PFSK-1 (cell line): Measurements from ENCODE around the gene LHB.

Source experiments
- POLR2AphosphoS5 ChIP-seq: IDR thresholded peaks from 2 replicates; pipeline ENCODE4 v1.6.1; 2012; ENCODE audit warnings: low read depth, mild to moderate bottlenecking, control low read depth, low read length, moderate library complexity
- TF ChIP-seq, protein P1 (sequence below), 2 experiments: IDR thresholded peaks; 2 replicates each; pipeline versions ENCODE4 v1.6.1 to v1.8.0; 2011 to 2012; ENCODE audit warnings: low read depth in 2 of 2, low read length in 2 of 2, control low read depth in 1 of 2, inconsistent platforms in 1 of 2, mild to moderate bottlenecking in 1 of 2, moderate library complexity in 1 of 2; ENCODE audit not compliant: insufficient read depth in 1 of 2

DNA sequence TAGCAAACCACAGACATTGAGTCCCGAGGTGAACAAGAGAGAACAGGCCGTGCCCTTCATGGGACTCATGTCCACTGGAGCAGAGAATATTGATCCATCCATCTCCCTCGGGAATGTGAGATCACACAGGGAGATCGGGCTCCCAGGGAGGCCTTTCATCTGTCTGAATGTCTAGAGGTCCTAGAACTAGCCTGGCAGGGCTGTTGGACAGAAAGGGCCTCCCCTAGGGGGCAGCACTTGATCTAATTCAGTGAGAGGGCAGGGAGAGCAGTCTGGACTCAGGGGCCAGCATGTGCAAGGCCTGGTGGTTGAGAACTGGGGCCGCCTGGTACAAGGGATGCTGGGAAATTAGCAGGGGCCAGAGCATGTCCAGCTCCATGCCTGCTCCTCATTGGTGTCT lies 18.9 kb downstream of the LHB start:
- TF ChIP-seq, protein P1, sequence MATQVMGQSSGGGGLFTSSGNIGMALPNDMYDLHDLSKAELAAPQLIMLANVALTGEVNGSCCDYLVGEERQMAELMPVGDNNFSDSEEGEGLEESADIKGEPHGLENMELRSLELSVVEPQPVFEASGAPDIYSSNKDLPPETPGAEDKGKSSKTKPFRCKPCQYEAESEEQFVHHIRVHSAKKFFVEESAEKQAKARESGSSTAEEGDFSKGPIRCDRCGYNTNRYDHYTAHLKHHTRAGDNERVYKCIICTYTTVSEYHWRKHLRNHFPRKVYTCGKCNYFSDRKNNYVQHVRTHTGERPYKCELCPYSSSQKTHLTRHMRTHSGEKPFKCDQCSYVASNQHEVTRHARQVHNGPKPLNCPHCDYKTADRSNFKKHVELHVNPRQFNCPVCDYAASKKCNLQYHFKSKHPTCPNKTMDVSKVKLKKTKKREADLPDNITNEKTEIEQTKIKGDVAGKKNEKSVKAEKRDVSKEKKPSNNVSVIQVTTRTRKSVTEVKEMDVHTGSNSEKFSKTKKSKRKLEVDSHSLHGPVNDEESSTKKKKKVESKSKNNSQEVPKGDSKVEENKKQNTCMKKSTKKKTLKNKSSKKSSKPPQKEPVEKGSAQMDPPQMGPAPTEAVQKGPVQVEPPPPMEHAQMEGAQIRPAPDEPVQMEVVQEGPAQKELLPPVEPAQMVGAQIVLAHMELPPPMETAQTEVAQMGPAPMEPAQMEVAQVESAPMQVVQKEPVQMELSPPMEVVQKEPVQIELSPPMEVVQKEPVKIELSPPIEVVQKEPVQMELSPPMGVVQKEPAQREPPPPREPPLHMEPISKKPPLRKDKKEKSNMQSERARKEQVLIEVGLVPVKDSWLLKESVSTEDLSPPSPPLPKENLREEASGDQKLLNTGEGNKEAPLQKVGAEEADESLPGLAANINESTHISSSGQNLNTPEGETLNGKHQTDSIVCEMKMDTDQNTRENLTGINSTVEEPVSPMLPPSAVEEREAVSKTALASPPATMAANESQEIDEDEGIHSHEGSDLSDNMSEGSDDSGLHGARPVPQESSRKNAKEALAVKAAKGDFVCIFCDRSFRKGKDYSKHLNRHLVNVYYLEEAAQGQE (IDR thresholded peaks at IDR 0.05; ENCODE audit: insufficient read depth in 1 of 2, low read depth in 2 of 2, low read length in 2 of 2), result no peak
- no peak; the same call in 1 of the 2 replicates for TF ChIP-seq POLR2AphosphoS5
